GM12878 (cell line): Measurements from ENCODE around the gene SRC.

ENCODE experiments used
- CHD2 ChIP-seq: IDR thresholded peaks from 2 replicates; pipeline ENCODE4 v1.6.1; 2011; ENCODE audit warnings: low read depth, low read length, improper control_type of control experiment, borderline replicate concordance
- EZH2 ChIP-seq: IDR thresholded peaks from 2 replicates; pipeline ENCODE4 v1.6.1; 2012; ENCODE audit warnings: low read depth, mild to moderate bottlenecking, control low read depth, inconsistent platforms, low read length, borderline replicate concordance; ENCODE audit not compliant: control insufficient read depth
- MYC ChIP-seq: IDR thresholded peaks from 2 replicates; pipeline ENCODE4 v1.6.1; 2011; ENCODE audit warnings: mild to moderate bottlenecking, low read length, moderate library complexity, inconsistent platforms; ENCODE audit not compliant: insufficient read depth, insufficient replicate concordance, insufficient read length, severe bottlenecking
- PAX5 ChIP-seq: IDR thresholded peaks from 2 replicates; pipeline ENCODE4 v1.6.1; 2011; ENCODE audit warnings: low read depth, low read length, borderline replicate concordance
- POLR2A ChIP-seq: IDR thresholded peaks from 2 replicates; pipeline ENCODE4 v1.6.1; 2011; ENCODE audit warnings: low read depth, mild to moderate bottlenecking, low read length
- SP1 ChIP-seq: IDR thresholded peaks from one replicate; pipeline ENCODE4 v1.6.1; 2011; ENCODE audit warnings: low read depth, low read length
- SRF ChIP-seq, 2 experiments: IDR thresholded peaks; 2 replicates each; pipeline ENCODE4 v1.6.1; 2011; ENCODE audit warnings: low read depth in 2 of 2, low read length in 2 of 2, mild to moderate bottlenecking in 1 of 2, moderate library complexity in 1 of 2
- TARDBP ChIP-seq: IDR thresholded peaks from 2 replicates; pipeline ENCODE4 v1.6.1; 2016; ENCODE audit warnings: borderline replicate concordance
- TF ChIP-seq, protein P1 (sequence below), 3 experiments: IDR thresholded peaks in 2 of 3; conservative IDR thresholded peaks in 1 of 3; 2 replicates each; pipeline ENCODE4 v1.5.1; 2011; ENCODE audit warnings: low read depth in 3 of 3, low read length in 3 of 3, mild to moderate bottlenecking in 3 of 3, control low read depth in 2 of 3, moderate library complexity in 2 of 3, inconsistent platforms in 1 of 3, mixed read lengths in 1 of 3; ENCODE audit not compliant: control insufficient read depth in 2 of 3, insufficient read depth in 1 of 3; ENCODE audit errors: extremely low read depth in 1 of 3
- TF ChIP-seq, protein P2 (sequence below): IDR thresholded peaks from 2 replicates; pipeline ENCODE4 v1.6.1; 2012; ENCODE audit warnings: improper control_type of control experiment, low read depth, low read length; ENCODE audit not compliant: insufficient replicate concordance

DNA sequence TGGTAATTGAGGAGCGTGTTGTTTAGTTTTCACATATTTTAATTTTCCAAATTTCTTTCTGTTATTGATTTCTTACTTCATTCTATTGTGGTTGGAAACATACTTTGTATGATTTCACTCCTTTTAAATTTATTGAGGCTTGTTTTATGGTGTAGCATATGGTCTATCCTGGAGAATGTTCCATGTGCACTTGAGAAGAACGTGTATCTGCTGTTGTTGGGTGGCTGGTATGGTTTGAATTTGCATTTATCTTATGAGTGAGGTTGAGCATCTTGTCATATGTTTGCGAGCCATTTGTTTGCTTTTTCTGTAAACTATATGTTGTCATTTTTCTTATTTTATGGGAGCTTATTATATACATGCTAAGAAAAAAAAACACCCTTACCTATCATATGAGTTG lies 26.5 kb downstream of the SRC start:
- TF ChIP-seq MYC (no peak), PAX5 (no peak), CHD2 (no peak), SRF (IDR thresholded peaks at IDR 0.05; ENCODE audit: low read depth in 2 of 2, low read length in 2 of 2) (no peak), SP1 (no peak), TARDBP (no peak), POLR2A (no peak), EZH2 (no peak)
- TF ChIP-seq, protein P1, sequence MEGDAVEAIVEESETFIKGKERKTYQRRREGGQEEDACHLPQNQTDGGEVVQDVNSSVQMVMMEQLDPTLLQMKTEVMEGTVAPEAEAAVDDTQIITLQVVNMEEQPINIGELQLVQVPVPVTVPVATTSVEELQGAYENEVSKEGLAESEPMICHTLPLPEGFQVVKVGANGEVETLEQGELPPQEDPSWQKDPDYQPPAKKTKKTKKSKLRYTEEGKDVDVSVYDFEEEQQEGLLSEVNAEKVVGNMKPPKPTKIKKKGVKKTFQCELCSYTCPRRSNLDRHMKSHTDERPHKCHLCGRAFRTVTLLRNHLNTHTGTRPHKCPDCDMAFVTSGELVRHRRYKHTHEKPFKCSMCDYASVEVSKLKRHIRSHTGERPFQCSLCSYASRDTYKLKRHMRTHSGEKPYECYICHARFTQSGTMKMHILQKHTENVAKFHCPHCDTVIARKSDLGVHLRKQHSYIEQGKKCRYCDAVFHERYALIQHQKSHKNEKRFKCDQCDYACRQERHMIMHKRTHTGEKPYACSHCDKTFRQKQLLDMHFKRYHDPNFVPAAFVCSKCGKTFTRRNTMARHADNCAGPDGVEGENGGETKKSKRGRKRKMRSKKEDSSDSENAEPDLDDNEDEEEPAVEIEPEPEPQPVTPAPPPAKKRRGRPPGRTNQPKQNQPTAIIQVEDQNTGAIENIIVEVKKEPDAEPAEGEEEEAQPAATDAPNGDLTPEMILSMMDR (IDR thresholded peaks at IDR 0.05 in 2 of 3, conservative IDR thresholded peaks at IDR 0.05 in 1 of 3; ENCODE audit: control insufficient read depth in 2 of 3, extremely low read depth in 1 of 3, insufficient read depth in 1 of 3, low read depth in 3 of 3, low read length in 3 of 3) = no peak
- TF ChIP-seq, protein P2, sequence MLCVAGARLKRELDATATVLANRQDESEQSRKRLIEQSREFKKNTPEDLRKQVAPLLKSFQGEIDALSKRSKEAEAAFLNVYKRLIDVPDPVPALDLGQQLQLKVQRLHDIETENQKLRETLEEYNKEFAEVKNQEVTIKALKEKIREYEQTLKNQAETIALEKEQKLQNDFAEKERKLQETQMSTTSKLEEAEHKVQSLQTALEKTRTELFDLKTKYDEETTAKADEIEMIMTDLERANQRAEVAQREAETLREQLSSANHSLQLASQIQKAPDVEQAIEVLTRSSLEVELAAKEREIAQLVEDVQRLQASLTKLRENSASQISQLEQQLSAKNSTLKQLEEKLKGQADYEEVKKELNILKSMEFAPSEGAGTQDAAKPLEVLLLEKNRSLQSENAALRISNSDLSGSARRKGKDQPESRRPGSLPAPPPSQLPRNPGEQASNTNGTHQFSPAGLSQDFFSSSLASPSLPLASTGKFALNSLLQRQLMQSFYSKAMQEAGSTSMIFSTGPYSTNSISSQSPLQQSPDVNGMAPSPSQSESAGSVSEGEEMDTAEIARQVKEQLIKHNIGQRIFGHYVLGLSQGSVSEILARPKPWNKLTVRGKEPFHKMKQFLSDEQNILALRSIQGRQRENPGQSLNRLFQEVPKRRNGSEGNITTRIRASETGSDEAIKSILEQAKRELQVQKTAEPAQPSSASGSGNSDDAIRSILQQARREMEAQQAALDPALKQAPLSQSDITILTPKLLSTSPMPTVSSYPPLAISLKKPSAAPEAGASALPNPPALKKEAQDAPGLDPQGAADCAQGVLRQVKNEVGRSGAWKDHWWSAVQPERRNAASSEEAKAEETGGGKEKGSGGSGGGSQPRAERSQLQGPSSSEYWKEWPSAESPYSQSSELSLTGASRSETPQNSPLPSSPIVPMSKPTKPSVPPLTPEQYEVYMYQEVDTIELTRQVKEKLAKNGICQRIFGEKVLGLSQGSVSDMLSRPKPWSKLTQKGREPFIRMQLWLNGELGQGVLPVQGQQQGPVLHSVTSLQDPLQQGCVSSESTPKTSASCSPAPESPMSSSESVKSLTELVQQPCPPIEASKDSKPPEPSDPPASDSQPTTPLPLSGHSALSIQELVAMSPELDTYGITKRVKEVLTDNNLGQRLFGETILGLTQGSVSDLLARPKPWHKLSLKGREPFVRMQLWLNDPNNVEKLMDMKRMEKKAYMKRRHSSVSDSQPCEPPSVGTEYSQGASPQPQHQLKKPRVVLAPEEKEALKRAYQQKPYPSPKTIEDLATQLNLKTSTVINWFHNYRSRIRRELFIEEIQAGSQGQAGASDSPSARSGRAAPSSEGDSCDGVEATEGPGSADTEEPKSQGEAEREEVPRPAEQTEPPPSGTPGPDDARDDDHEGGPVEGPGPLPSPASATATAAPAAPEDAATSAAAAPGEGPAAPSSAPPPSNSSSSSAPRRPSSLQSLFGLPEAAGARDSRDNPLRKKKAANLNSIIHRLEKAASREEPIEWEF = no peak
